Esophagus muscularis mucosa (tissue), 4 donors: ENCODE data around the gene C5orf24. TPM values are rescaled to one million over a fixed set of nuclear protein-coding genes. Genes with fewer than 3 reads are reported as not detected.
"Not testable (repeated sequence)": the region's sequence is repeated elsewhere in the genome, so short reads cannot be mapped to it uniquely, and the experiment has no call there.

Experiments
- DNase-seq: peaks from one replicate; pipeline ENCODE4 v3.0.0-alpha.2; 2017; ENCODE audit errors: extremely low spot score
- H3K27ac ChIP-seq, 4 donors: fragments of 200-600 bp; sonication (generic); replicated peaks in 1 of 4; 1 replicate in 3 of 4; 2 replicates in 1 of 4; pipeline ENCODE4 v1.5.1; 2016 to 2019; ENCODE audit warnings: mild to moderate bottlenecking in 1 of 4
- H3K27me3 ChIP-seq, 4 donors: fragments of 200-600 bp; sonication (generic); one replicate each; pipeline versions ENCODE4 v1.5.1 to v1.6.0; 2016 to 2019
- H3K36me3 ChIP-seq, 4 donors: fragments of 200-600 bp; sonication (generic); one replicate each; pipeline ENCODE4 v1.5.1; 2016 to 2019
- H3K4me1 ChIP-seq, 4 donors: fragments of 200-600 bp; sonication (generic); one replicate each; pipeline ENCODE4 v1.5.1; 2016 to 2019
- H3K4me3 ChIP-seq, 4 donors: fragments of 200-600 bp; sonication (generic); 1 replicate in 2 of 4; 2 replicates in 2 of 4; pipeline ENCODE4 v1.5.1; 2016 to 2019; ENCODE audit warnings: mild to moderate bottlenecking in 4 of 4, moderate library complexity in 1 of 4
- H3K9me3 ChIP-seq, 4 donors: fragments of 200-600 bp; sonication (generic); 1 replicate in 3 of 4; 2 replicates in 1 of 4; pipeline ENCODE4 v1.5.1; 2016 to 2019
- EP300 ChIP-seq: sonication (generic); formaldehyde crosslinking; IDR thresholded peaks from one replicate; pipeline ENCODE4 v1.6.1; 2017; ENCODE audit warnings: antibody characterized with exemption
- POLR2A ChIP-seq: fragments of 450-650 bp; IDR thresholded peaks from one replicate; pipeline ENCODE4 v1.6.1; 2017; ENCODE audit warnings: antibody characterized with exemption, moderate library complexity, mild to moderate bottlenecking, low read depth
- POLR2AphosphoS5 ChIP-seq, 2 donors: sonication (generic); formaldehyde crosslinking; IDR thresholded peaks; one replicate each; pipeline ENCODE4 v1.6.1; 2017; ENCODE audit warnings: antibody characterized with exemption in 2 of 2
- WGBS: methylation state at CpG from one replicate; pipeline ENCODE4 v1.1.5; 2018; 5-methylcytosine and 5-hydroxymethylcytosine counted together
- intact Hi-C: fragments of 100-400 bp; cut with DNase I; formaldehyde crosslinking; loops from one replicate; pipeline ENCODE4 v1.15.1; 2023
- total RNA-seq, 4 donors: library from RNA; depleted of rRNA; stranded (reverse); fragments of >200 nt; gene quantifications; one replicate each; pipeline versions ENCODE4 v1.1.0 to v1.2.1, GENCODE V29; 2016
- TF ChIP-seq, protein P1 (sequence below), 3 experiments: fragments of 200-600 bp in 2 of 3; fragments of 450-650 bp in 1 of 3; sonication (generic) in 2 of 3; IDR thresholded peaks; one replicate each; pipeline ENCODE4 v1.5.1; 2017 to 2019; ENCODE audit warnings: antibody characterized with exemption in 3 of 3, mild to moderate bottlenecking in 2 of 3, moderate library complexity in 1 of 3

Gene C5orf24
- total RNA-seq, 4 donors from 2014 or later = 54.0 to 76.4 (median 61.6) TPM

GRCh38 chr5:134837530-134838181, 8.1 kb upstream of the C5orf24 start:
- Histone ChIP-seq H3K9me3 (no peaks in the 10 kb centered on the region), H3K36me3 (peaks cover 0 to 62% (median 42%) of the 10 kb centered on the region in 4 donors), H3K4me1 (peaks cover 3 to 22% (median 16%) of the 10 kb centered on the region in 4 donors), H3K27ac (no peak overlapping the region), H3K4me3 (no peak overlapping the region), H3K27me3 (no peaks in the 10 kb centered on the region)
- intact Hi-C loops = no loop called here
- DNase-seq = no peak
- TF ChIP-seq POLR2AphosphoS5 (IDR thresholded peaks at IDR 0.05) (no peak), POLR2A (no peak), EP300 (no peak)
- TF ChIP-seq, protein P1, sequence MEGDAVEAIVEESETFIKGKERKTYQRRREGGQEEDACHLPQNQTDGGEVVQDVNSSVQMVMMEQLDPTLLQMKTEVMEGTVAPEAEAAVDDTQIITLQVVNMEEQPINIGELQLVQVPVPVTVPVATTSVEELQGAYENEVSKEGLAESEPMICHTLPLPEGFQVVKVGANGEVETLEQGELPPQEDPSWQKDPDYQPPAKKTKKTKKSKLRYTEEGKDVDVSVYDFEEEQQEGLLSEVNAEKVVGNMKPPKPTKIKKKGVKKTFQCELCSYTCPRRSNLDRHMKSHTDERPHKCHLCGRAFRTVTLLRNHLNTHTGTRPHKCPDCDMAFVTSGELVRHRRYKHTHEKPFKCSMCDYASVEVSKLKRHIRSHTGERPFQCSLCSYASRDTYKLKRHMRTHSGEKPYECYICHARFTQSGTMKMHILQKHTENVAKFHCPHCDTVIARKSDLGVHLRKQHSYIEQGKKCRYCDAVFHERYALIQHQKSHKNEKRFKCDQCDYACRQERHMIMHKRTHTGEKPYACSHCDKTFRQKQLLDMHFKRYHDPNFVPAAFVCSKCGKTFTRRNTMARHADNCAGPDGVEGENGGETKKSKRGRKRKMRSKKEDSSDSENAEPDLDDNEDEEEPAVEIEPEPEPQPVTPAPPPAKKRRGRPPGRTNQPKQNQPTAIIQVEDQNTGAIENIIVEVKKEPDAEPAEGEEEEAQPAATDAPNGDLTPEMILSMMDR (IDR thresholded peaks at IDR 0.05) = no peak
- 98% methylated on average over 3 of the region's 3 CpGs for WGBS

GRCh38 chr5:134838361-134838760, 7.4 kb upstream of the C5orf24 start:
- DNase-seq, intact Hi-C loops, H3K27ac ChIP-seq, H3K9me3 ChIP-seq, H3K4me3 ChIP-seq, H3K27me3 ChIP-seq: not testable (repeated sequence)
- 90% methylated on average over 9 of the region's 9 CpGs for WGBS
- H3K4me1 ChIP-seq = peaks cover 3 to 17% (median 14%) of the 10 kb centered on the region in 4 donors
- peaks cover 0 to 62% (median 39%) of the 10 kb centered on the region in 4 donors for H3K36me3 ChIP-seq

DNA sequence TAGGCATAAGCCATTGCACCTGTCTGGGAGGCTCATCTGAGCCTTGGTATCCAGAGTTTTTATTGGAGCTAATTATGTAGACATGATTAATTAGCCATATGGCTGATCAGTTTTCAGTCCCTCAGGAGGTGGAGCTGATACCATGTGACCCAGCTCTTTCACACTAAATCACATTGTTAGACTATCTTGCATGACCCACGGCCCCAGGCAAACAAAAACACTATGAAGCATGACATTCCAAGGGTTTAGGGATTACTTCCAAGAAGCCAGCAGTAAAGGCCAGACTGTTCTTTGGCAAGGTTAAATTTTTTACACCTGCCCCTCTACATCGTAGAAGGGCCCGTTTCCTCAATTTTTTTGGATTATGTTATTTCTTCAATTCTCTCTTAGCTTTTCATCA, 5.0 kb upstream of the C5orf24 start:
- Histone ChIP-seq H3K36me3 (peaks cover 0 to 53% (median 25%) of the 10 kb centered on the region in 4 donors), H3K9me3 (no peaks in the 10 kb centered on the region), H3K4me1 (peaks cover 6 to 10% (median 8%) of the 10 kb centered on the region in 4 donors), H3K4me3 (no peak overlapping the region), H3K27me3 (no peaks in the 10 kb centered on the region), H3K27ac (no peak overlapping the region)
- intact Hi-C loops = no loop called here
- WGBS = 99% methylated on average over 3 of the region's 3 CpGs
- TF ChIP-seq, protein P1 (IDR thresholded peaks at IDR 0.05) = no peak
- TF ChIP-seq POLR2A (no peak), POLR2AphosphoS5 (IDR thresholded peaks at IDR 0.05) (no peak), EP300 (no peak)
- no peak for DNase-seq

GRCh38 chr5:134844252-134844651, 1.5 kb upstream of the C5orf24 start:
- H3K27ac ChIP-seq = no peak overlapping the region
- no peaks in the 10 kb centered on the region for H3K27me3 ChIP-seq
- TF ChIP-seq POLR2AphosphoS5 (IDR thresholded peaks at IDR 0.05) = no peak
- TF ChIP-seq EP300 = no peak
- TF ChIP-seq, protein P1 (IDR thresholded peaks at IDR 0.05) = no peak
- TF ChIP-seq POLR2A = no peak
- intact Hi-C loops = no loop called here
- H3K4me3 ChIP-seq = no peak overlapping the region
- H3K4me1 ChIP-seq = peaks cover 26 to 38% (median 34%) of the 10 kb centered on the region in 4 donors
- peaks cover 0 to 34% (median 21%) of the 10 kb centered on the region in 4 donors for H3K36me3 ChIP-seq
- 78% methylated on average over 1 of the region's 1 CpG for WGBS
- no peak for DNase-seq
- no peaks in the 10 kb centered on the region for H3K9me3 ChIP-seq

DNA sequence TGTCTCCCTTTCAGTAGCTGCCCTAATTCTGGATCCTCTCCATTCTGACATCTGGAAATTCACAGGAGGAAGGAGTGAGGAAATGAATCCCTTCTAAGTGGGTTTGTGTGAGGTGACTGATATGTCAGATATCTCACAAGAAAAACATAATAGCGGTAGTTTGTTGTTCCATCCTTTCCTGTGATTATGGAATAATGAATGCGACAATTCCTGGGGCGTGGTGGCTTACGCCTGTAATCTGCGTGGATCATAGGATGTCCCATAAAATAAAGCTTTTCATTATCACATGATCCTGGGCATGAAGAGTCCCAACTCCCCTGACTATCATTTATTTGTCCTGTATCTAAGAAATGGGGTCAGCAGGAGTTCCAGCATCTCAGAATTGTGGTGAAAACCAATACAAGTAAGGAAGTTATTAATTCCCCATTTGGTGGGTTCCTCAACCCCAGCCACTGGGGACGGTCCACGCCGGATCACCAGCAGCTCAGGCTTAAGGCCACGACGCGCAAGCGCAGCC, 375 bp upstream of the C5orf24 start:
- peaks cover 35 to 49% (median 44%) of the 10 kb centered on the region in 4 donors for H3K4me1 ChIP-seq
- H3K4me3 ChIP-seq = peak overlapping the region; percentile 82 to 97 (median 92)
- H3K9me3 ChIP-seq = no peaks in the 10 kb centered on the region
- 12% methylated on average over 8 of the region's 12 CpGs for WGBS
- no peak for DNase-seq
- H3K27ac ChIP-seq = peak overlapping the region; percentile 95 to 99 (median 97)
- intact Hi-C loops = no loop called here
- H3K36me3 ChIP-seq = peaks cover 0 to 24% (median 16%) of the 10 kb centered on the region in 4 donors
- no peak for TF ChIP-seq EP300
- H3K27me3 ChIP-seq = no peaks in the 10 kb centered on the region
